Activated CD8-positive, alpha-beta memory T cell treated with anti-CD3 and anti-CD28 coated beads, Interleukin-2, amount 50 U/mL, for 24 hours (primary cell): ENCODE results near the gene RASSF4.

Experiments used
- DNase-seq: peaks from one replicate; pipeline ENCODE4 v3.0.0-alpha.2; 2020; ENCODE audit errors: extremely low read depth

The RASSF4 gene

GRCh38 chr10:44928462-44928861 is 31.1 kb upstream of the RASSF4 start:
- DNase-seq, result no peak

GRCh38 chr10:44929356-44930255 is 30.0 kb upstream of the RASSF4 start:
- no peak for DNase-seq

DNA sequence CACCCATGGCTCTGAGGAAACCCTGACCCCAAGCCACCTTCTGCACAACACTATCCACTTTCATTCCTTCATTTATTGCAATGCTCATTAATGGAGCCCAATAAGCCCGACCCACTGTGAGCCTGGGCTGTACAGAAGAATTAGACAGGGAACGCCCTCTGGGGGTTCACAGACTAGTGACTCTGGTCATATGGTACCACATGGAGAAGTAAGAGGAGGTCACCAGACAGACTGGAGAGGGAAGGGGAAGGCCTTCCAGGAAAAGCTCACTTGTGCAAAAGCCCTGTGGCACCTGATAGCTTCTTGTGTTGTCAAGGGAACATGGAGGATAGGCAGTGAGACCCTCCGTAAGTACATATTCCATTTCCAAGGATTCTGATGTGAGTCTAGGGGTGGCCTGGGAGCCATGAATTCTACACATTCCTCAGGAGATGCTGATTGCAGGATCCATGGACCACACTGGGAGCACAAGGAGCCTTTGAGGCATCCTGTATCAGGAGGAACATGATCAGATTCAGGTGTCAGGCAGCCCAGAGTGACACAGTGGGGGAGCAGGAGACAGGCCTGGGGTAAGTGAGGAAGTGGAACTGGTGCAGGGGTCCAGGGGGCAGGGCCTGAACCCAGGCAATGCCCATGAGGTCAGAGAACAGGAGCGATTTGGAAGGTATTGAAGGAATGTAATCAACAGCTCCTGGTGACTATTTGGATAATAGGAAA is 28.5 kb upstream of the RASSF4 start:
- DNase-seq, result no peak

- no peak for DNase-seq
These were observed 27.7 kb upstream of the RASSF4 start for GRCh38 chr10:44931621-44932516.

- DNase-seq, result peak; percentile 58
These were observed 26.8 kb upstream of the RASSF4 start for GRCh38 chr10:44932517-44933450.

- DNase-seq, result no peak
These were observed 25.9 kb upstream of the RASSF4 start for GRCh38 chr10:44933451-44934321.

DNA sequence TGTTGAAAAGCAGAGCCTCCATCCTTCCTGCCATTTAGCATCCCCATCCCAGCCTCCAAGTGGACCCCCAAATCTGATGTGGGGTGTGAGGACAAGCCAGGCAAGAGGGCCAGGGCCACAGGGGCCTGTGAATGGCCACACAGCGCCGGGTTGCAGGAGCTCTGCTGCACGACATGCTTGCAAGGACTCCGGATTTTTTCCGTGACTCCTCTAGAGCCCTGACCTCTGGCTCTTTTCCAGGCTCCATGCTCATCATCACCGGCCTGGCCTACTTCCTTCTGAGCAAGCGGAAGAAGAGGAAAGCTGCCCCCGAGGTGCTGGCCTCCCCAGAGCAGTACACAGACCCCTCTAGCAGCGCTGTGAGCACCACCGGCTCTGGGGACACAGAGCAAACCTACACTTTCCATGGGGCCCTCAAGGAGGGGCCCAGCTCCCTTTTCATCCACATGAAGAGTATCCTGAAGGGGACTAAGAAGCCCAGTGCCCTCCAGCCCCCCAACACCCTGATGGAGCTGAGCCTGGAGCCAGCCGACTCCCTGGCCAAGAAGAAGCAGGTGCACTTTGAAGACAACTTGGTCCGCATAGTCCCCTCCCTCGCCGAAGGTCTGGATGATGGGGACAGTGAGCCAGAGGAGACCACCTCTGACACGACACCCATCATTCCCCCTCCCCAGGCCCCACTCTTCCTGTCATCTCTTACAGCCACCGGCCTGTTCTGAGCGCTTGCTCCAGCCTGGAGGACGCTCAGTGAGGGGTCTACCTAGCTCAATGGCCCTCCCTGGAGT is 25.0 kb upstream of the RASSF4 start:
- no peak for DNase-seq

- no peak for DNase-seq
These were observed 24.2 kb upstream of the RASSF4 start for GRCh38 chr10:44935201-44935965.

GRCh38 chr10:44935966-44936295 is 23.7 kb upstream of the RASSF4 start:
- no peak for DNase-seq

GRCh38 chr10:44936314-44936975 is 23.2 kb upstream of the RASSF4 start:
- no peak for DNase-seq

GRCh38 chr10:44937196-44938005 is 22.2 kb upstream of the RASSF4 start:
- DNase-seq, result no peak

DNA sequence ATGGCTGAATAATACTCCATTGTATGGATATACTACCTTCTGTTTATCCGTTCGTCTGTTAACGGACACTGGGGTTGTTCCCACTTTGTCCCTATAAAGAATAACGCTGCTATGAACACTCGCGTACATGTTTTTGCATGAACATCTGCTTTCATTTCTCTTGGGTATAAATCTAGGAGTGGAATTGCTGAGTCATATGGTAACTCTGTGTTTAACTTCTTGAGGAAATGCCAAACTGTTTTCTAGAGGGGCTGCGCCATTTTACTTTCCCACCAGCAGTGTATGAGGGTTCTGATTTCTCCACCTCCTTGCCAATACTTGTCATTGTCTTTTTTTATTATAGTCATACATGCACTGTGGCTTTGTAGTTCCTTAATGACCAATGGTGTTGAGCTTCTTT is 20.6 kb upstream of the RASSF4 start:
- no peak for DNase-seq

DNA sequence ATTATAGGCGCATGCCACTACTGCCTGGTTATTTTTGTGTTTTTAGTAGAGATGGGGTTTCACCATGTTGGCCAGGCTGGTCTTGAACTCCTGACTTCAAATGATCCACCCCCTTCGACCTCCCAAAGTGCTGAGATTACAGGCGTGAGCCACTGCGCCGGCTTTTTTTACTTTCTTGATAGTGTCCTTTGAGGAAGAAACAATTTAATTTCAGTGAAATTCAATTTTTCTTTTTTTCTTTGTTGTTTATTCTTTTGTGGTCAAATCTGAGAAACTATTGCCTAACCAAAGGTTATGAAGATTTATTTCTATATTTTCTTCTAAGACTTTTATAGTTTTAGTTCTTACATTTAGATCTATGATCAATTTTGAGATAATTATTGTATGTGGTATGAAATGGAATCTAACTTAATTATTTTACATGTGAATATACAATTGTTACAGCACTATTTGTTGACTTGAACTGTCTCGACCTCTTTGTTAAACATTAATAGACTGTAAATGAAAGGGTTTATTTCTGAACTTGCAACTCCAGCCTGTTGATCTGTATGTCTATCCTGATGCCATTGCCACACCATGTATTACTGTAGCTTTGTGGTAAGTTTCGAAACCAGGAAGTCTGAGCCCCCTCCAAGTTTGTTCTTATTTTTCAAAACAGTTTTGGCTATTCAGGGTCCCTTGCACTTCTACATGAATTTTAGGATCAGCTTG is 19.8 kb upstream of the RASSF4 start:
- no peak for DNase-seq

DNA sequence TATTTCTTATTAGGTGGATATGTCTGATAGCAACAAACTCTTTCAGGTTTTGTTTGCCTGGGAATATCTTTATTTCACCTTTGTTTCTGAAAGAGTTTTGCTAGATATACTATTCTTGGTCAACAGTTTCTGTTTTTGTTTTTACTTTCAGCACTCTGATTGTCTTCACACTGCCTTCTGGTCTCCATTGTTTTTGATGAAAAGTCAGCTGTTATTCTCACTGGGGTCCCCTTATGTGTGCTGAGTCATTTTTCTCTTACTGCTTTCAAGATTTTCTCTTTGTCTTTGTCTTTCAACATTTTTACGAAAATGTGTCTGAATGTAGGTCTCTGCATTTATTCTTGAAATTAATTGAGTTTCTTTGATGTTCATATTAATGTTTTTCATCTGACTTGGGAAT is 15.2 kb upstream of the RASSF4 start:
- no peak for DNase-seq

- no peak for DNase-seq
These were observed 13.4 kb upstream of the RASSF4 start for GRCh38 chr10:44946205-44946604.

DNA sequence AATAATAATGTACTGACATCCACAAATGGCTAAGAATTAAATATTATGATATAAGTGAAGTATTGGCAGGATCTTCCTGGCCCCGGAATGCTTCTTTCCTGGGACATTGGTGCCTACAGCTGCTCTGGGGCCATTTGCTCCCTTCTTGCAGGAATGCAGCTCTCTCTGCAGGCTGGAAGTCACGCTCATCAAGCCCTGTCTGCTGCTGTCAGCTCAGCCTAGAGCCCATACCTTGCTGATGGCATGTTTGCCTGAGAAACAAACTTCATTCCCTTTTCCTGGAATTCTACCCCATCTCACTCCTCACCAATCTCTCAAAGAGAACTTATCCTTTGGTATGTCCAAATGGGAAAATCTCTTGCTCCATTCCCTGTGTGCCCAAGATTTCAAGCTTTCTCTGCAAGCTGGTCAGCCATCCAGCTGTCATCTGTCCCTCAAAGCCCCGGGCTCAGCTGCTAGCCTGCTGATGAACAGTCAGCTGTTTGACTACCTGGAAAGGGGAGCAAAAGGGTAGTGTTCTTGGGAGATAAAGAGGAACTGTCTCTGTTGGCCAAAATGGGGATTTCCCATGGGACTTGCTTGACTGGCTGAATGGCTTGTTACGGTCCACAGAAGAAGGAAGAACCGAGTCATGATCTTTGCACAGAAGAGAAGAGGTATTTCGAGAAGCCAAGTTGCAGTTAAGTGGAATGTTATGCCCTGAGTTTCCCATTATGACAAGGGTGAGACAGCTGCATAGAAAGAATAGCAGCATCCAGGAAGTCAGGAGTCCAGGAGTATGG is 12.0 kb upstream of the RASSF4 start:
- DNase-seq, result no peak
